ENCODE results near the gene HAO2. TPM values are rescaled to one million over a fixed set of nuclear protein-coding genes. Genes with fewer than 3 reads are reported as not detected.

Gene HAO2
- total RNA-seq: 0.11 and 0.39 TPM in 2 replicates

DNA sequence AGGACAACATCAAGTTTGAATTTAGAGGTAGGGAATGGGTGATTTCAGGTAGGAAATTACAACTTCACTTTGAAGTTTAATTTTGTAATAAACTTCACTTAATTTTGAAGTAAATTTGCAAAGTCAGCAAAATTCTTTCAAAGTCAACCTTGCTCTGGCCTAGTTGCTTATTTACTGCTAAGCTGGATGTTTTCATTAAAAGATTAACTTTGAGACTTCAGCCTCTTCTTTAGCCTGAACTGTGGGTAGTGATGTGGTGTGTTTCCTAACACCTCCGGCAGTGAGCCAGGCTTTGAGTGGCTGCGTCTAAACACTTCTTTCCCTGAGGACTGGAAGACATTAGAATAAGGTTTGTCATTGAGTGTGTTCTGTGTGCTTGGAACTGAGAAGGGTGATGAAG is at the start of gene HAO2:
Gene HAO2, plus strand, starts transcription at position 232 of the 400 bp plus-strand sequence. CDS start 12,301 bp downstream, outside the sequence.

DNA sequence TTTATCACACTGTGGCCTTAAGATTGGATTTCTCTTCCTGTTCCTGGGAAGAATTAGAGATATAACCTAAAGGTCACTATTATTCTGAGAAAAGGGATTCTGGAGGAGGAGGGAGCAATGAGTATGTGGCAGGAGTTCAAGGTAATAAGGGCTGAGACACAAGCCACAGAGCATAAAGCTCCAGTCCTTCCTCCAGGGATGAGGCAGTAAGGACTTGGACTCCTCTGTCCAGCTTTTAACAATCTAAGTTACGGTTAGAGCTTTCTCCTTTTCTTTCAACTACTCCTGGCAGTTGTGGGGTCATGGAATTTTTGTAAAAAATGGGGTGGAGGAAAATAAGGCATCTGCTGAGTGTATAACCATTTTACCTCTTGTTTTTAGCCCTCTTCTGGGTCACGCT is 46.4 kb downstream of the HAO2 start, which contains the start of gene HSD3B2:
Gene HSD3B2, plus strand, starts transcription at position 201 of the 400 bp plus-strand sequence. CDS start 270 bp downstream, outside the sequence.

Small RNAs within 50 kb of the gene (small RNA-seq; reads per million reads assigned to genes)
- 0.63 reads per million, percentile 38 among the genes with 10 or more reads in this experiment for gene RNU1-75P

Other genes with a start within 250 kb of the HAO2 start
- gene WARS2, start 228.1 kb upstream of the HAO2 start, total RNA-seq: 23.9 and 24.5 TPM in 2 replicates
- gene HSD3B2, start 46.4 kb downstream of the HAO2 start, total RNA-seq: 0.39 TPM in 1 of 2 replicates, not detected in the other
- gene HSD3B1, start 138.4 kb downstream of the HAO2 start, total RNA-seq: 0.87 TPM in 1 of 2 replicates, not detected in the other

Data from placental epithelial cell (primary cell).